GM21528 (cell line): ENCODE data around the gene EIF2D.
"Not testable (repeated sequence)": the region's sequence is repeated elsewhere in the genome, so short reads cannot be mapped to it uniquely, and the experiment has no call there.

ENCODE experiments used
- ATAC-seq: cut with Tn5 transposase; IDR thresholded peaks from one replicate; pipeline ENCODE4 v1.9.1; 2021; ENCODE audit warnings: mild to moderate bottlenecking, moderate library complexity; ENCODE audit not compliant: unreplicated experiment, low FRiP score

The EIF2D gene

GRCh38 chr1:206636671-206637070 is 24.4 kb upstream of the EIF2D start:
- no peak for ATAC-seq

- peak; percentile 8 for ATAC-seq
These were observed 23.7 kb upstream of the EIF2D start for GRCh38 chr1:206635978-206636345.

GRCh38 chr1:206635080-206635977 is 23.1 kb upstream of the EIF2D start, which contains the start of gene DYRK3:
Gene DYRK3, plus strand, starts transcription at chr1:206635536. Its CDS starts 168 bp downstream, at chr1:206635704.
- peak; percentile 88 for ATAC-seq

GRCh38 chr1:206634365-206635079 is 22.3 kb upstream of the EIF2D start:
- ATAC-seq, result no peak

- ATAC-seq, result no peak
These were observed 21.4 kb upstream of the EIF2D start for GRCh38 chr1:206633708-206634121.

GRCh38 chr1:206631085-206631509 is 18.8 kb upstream of the EIF2D start:
- no peak for ATAC-seq

- ATAC-seq, result no peak
These were observed 16.7 kb upstream of the EIF2D start for GRCh38 chr1:206628916-206629315.

GRCh38 chr1:206626396-206626795 is 14.1 kb upstream of the EIF2D start:
- ATAC-seq, result not testable (repeated sequence)

GRCh38 chr1:206609229-206609991 is 2.9 kb downstream of the EIF2D start:
- no peak for ATAC-seq

GRCh38 chr1:206608108-206608698 is 4.1 kb downstream of the EIF2D start:
- ATAC-seq, result no peak

GRCh38 chr1:206606867-206607266 is 5.4 kb downstream of the EIF2D start:
- no peak for ATAC-seq

GRCh38 chr1:206604861-206605260 is 7.4 kb downstream of the EIF2D start:
- ATAC-seq, result no peak

GRCh38 chr1:206600527-206600926 is 11.7 kb downstream of the EIF2D start:
- ATAC-seq, result no peak

- no peak for ATAC-seq
These were observed 16.0 kb downstream of the EIF2D start for GRCh38 chr1:206596319-206596666.

- no peak for ATAC-seq
These were observed 16.5 kb downstream of the EIF2D start for GRCh38 chr1:206595581-206596318.

- no peak for ATAC-seq
These were observed 18.8 kb downstream of the EIF2D start for GRCh38 chr1:206593351-206593925.

- no peak for ATAC-seq
These were observed 20.6 kb downstream of the EIF2D start for GRCh38 chr1:206591696-206592095.

- ATAC-seq, result no peak
These were observed 21.0 kb downstream of the EIF2D start for GRCh38 chr1:206591226-206591625.

GRCh38 chr1:206590025-206590758 is 22.1 kb downstream of the EIF2D start:
- ATAC-seq, result no peak
